WI38 (cell line): ENCODE measurements around the gene OR2V1.

Experiments used
- H3K4me3 ChIP-seq: 2 replicates; pipeline ENCODE4 v1.5.1; 2011; ENCODE audit warnings: low read depth, mild to moderate bottlenecking, control low read depth, low read length
- CTCF ChIP-seq: IDR thresholded peaks from 2 replicates; pipeline ENCODE4 v1.5.1; 2012; ENCODE audit warnings: low read depth, mild to moderate bottlenecking, control low read depth, low read length

Gene OR2V1

GRCh38 chr5:181170237-181170825, 39.4 kb upstream of the OR2V1 start:
- no peak for TF ChIP-seq CTCF
- peak overlapping the region; percentile 55 for H3K4me3 ChIP-seq

- peak overlapping the region; percentile 55 for H3K4me3 ChIP-seq
Measured at GRCh38 chr5:181169459-181170236, 38.7 kb upstream of the OR2V1 start.

GRCh38 chr5:181168595-181169118, 37.7 kb upstream of the OR2V1 start:
- no peak for TF ChIP-seq CTCF
- H3K4me3 ChIP-seq = no peak overlapping the region

- 0 out of 2 replicates have a peak overlapping the region, but pooled peaks have one; percentile 4 for H3K4me3 ChIP-seq
- TF ChIP-seq CTCF = peak; percentile 45
Measured at GRCh38 chr5:181167814-181168488, 37.0 kb upstream of the OR2V1 start.

- no peak for TF ChIP-seq CTCF
- no peak overlapping the region for H3K4me3 ChIP-seq
Measured at GRCh38 chr5:181166812-181167733, 36.1 kb upstream of the OR2V1 start.

- H3K4me3 ChIP-seq = no peak overlapping the region
- TF ChIP-seq CTCF = no peak
Measured at GRCh38 chr5:181164076-181164952, 33.3 kb upstream of the OR2V1 start.
